Measurements from ENCODE around the gene NME9. TPM values are rescaled to one million over a fixed set of nuclear protein-coding genes. Genes with fewer than 3 reads are reported as not detected.

Gene NME9
- total RNA-seq, 1 experiment from 2014 or later = 0.57 TPM

DNA sequence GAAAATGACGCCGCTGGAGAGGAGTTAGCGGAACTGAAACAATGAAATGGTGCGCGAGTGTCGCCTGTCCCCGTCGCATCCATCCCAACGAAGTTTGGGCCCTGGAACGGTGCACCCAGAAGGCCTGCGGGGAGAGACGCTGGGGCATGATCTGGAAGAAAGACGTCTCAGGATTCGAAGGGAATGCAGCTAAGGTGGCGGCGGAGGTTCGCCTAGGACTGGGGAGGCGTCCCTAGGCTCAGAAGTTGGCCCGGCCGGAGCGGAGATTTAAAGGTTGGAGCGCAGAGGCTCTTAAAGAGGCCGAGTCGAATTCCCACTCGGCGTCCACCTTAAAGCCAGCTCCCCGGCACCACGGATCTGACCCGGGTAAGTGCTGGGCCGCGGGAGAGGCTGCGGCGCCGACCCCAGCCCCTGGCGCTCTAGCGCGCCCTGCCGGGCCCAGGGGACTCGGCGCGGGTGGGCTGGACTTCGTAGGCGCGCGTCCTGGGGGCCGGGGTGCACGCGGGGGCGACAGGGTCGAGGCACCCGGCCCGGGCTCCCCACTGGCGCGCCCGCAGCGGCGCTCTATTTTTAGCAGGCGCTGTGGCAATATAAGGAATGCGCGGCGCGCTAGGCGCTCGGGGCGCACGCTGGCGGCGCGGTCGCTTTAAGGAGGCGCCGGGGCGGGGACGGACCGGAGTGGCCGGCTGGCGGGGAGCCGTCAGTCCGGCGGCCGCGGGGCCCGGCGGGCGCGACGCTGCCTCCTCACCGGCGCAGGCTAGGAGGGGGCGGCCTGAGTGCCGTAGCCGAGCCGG is 18.5 kb upstream of the NME9 start, which contains the start of gene MRAS:
MRAS (plus strand) TSS at position 620 of the 794 bp plus-strand sequence. CDS start 24,305 bp downstream, outside the sequence.
- peak; percentile 80 for DNase-seq (ENCODE audit: low read depth)
- in situ Hi-C loops (cut with HindIII; ENCODE audit: low pct_unique_long_range_greater_than_20kb, low sequenced_read_pairs) = no loop called here

- DNase-seq (ENCODE audit: low read depth) = no peak
- in situ Hi-C loops (cut with HindIII; ENCODE audit: low pct_unique_long_range_greater_than_20kb, low sequenced_read_pairs) = no loop called here
Observed at GRCh38 chr3:138344754-138345153, 15.1 kb upstream of the NME9 start.

GRCh38 chr3:138340511-138340910 is 10.9 kb upstream of the NME9 start:
- in situ Hi-C loops (cut with HindIII; ENCODE audit: low pct_unique_long_range_greater_than_20kb, low sequenced_read_pairs) = no loop called here
- no peak for DNase-seq (ENCODE audit: low read depth)

GRCh38 chr3:138338811-138339210 is 9.2 kb upstream of the NME9 start:
- in situ Hi-C loops (cut with HindIII; ENCODE audit: low pct_unique_long_range_greater_than_20kb, low sequenced_read_pairs) = no loop called here
- no peak for DNase-seq (ENCODE audit: low read depth)

GRCh38 chr3:138338244-138338643 is 8.6 kb upstream of the NME9 start:
- in situ Hi-C loops (cut with HindIII; ENCODE audit: low pct_unique_long_range_greater_than_20kb, low sequenced_read_pairs) = no loop called here
- DNase-seq (ENCODE audit: low read depth) = no peak

- in situ Hi-C loops (cut with HindIII; ENCODE audit: low pct_unique_long_range_greater_than_20kb, low sequenced_read_pairs) = no loop called here
- DNase-seq (ENCODE audit: low read depth) = no peak
Observed at GRCh38 chr3:138336454-138336999, 6.9 kb upstream of the NME9 start.

- in situ Hi-C loops (cut with HindIII; ENCODE audit: low pct_unique_long_range_greater_than_20kb, low sequenced_read_pairs) = no loop called here
- DNase-seq (ENCODE audit: low read depth) = no peak
Observed at GRCh38 chr3:138334608-138335007, 5.0 kb upstream of the NME9 start.

DNA sequence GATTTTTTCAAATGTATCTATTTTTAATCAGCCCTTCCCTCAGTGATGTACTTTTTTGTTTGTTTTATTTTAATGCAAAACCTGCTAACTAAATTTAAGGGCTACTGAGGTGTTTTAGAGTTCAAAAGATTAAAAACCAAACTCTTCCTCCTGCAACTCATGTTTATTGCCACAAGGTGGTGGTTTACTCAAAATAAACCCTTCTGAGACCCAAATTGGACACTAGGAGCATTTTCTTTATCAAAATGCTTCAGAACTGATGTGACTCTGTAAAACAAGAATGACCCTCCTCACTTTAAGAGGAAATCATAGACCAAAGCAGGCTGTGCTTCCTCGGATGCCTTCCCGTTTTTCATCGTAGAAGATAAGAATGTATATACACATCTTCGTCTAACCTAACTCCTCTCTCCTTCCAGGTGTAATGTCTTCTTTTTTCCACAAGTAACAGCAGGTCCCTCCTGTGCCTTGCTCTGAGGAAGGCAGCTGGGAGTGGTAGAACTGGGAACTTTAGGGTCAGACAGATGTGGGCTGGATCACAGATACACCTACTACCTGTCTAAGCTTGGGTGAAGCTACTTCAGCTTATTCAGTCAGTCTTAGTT is 2.9 kb upstream of the NME9 start:
- peak; percentile 48 for DNase-seq (ENCODE audit: low read depth)
- in situ Hi-C loops (cut with HindIII; ENCODE audit: low pct_unique_long_range_greater_than_20kb, low sequenced_read_pairs) = no loop called here

- in situ Hi-C loops (cut with HindIII; ENCODE audit: low pct_unique_long_range_greater_than_20kb, low sequenced_read_pairs) = no loop called here
Observed at GRCh38 chr3:138331143-138331894, 1.7 kb upstream of the NME9 start.

GRCh38 chr3:138329984-138330293 is 288 bp upstream of the NME9 start:
- DNase-seq (ENCODE audit: low read depth) = no peak
- in situ Hi-C loops (cut with HindIII; ENCODE audit: low pct_unique_long_range_greater_than_20kb, low sequenced_read_pairs) = no loop called here

More at GRCh38 chr3:138331143-138331894, 1.7 kb upstream of the NME9 start:
- no peak for DNase-seq (ENCODE audit: low read depth)

DNA sequence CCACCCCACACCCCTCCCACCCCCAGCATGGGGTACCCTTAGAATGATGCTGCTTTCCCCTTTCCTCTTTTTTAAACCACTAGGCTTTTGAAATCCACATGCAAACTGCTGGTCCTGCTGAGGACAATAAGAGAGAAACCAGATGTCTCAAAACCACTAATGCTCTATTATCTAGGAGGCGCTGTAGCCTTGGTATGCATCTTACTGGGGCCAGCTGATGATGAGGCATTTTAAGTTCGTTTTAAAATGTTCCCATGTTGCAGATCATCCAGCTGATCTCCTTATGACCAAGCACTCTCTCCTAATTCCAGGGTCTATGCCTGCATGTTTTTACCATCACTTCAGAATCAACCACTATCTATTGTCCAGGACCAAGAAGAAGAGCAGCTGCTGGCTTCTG is 1.3 kb downstream of the NME9 start:
- DNase-seq (ENCODE audit: low read depth) = no peak
- in situ Hi-C loops (cut with HindIII; ENCODE audit: low pct_unique_long_range_greater_than_20kb, low sequenced_read_pairs) = no loop called here

DNA sequence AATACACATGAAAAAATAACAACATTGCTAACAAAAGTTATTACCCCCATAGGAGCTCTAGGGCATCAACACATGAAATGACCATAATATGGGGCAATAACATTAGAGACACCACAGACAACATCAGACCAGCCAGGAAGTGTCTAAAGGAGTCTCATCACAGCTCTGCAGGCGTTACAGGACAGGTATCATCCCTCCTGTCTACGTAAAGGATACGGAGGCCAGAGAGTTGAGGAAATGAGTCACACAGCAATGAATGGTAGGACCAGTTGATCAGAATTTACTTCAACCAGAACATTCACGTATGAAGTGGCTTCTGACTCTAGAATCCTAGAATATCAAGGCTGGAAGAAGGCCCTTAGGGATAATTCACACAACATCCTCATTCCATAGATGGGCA is 1.8 kb downstream of the NME9 start:
- in situ Hi-C loops (cut with HindIII; ENCODE audit: low pct_unique_long_range_greater_than_20kb, low sequenced_read_pairs) = no loop called here
- DNase-seq (ENCODE audit: low read depth) = no peak

GRCh38 chr3:138326866-138327595 is 2.6 kb downstream of the NME9 start:
- in situ Hi-C loops (cut with HindIII; ENCODE audit: low pct_unique_long_range_greater_than_20kb, low sequenced_read_pairs) = no loop called here
- DNase-seq (ENCODE audit: low read depth) = no peak

DNA sequence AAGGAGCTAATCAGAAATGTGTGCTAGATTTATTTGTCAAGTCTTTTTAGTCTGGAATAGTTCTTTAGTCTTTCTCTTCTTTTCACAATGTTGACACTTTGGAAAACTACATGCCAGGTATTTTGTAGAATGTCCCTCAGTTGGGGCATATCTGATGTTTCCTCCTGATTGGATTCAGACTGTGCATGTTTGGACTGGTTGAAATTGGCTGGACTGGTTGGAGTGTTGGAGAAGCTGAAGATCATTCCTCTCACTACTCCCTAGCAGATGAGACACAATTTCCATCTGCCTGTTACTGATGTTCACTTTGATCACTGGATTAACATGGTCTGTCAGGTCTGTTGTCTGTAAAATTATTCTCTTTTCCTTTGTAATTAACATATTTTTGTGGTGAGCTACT is 3.7 kb downstream of the NME9 start:
- DNase-seq (ENCODE audit: low read depth) = no peak
- in situ Hi-C loops (cut with HindIII; ENCODE audit: low pct_unique_long_range_greater_than_20kb, low sequenced_read_pairs) = no loop called here

- DNase-seq (ENCODE audit: low read depth) = no peak
- in situ Hi-C loops (cut with HindIII; ENCODE audit: low pct_unique_long_range_greater_than_20kb, low sequenced_read_pairs) = no loop called here
Observed at GRCh38 chr3:138323971-138324370, 5.7 kb downstream of the NME9 start.

DNA sequence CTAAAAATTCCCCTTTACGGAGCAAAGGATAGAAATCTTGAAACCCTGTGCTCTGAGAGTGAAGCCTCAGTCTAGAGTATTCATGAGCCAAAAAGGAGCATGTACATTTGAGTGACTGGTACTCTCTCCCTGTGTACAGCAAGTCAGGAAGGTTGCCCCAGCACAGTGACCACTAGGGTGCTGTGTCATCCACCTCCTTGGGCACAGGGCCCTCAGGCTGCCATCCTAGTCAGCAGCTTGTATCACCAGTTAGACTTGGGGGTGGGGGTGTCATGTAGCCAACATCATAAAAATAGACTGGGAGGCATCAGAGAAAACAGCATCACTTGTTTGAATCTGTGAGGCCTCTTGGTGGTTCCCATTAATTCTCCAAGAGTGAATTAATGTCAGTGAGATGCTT is 12.0 kb downstream of the NME9 start:
- no peak for DNase-seq (ENCODE audit: low read depth)
- in situ Hi-C loops (cut with HindIII; ENCODE audit: low pct_unique_long_range_greater_than_20kb, low sequenced_read_pairs) = no loop called here

DNA sequence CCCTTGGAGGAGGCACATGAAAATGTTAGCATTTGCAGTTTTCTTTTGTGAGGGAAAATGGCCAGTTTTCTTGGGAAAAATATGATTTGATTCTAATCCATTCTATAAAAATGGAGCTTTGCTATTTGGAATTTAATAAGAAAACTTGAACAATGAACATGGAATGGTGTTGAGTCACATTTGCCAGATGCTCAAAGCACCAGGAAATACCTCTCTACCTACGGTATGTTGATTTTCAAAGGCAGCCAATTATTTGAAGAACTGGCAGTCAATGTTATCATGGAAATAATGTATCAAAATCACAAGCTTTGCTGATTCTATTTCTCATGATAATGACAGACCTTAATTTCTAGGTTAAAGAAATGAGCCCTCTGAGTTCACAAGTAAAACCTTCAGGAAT is 14.9 kb downstream of the NME9 start:
- in situ Hi-C loops (cut with HindIII; ENCODE audit: low pct_unique_long_range_greater_than_20kb, low sequenced_read_pairs) = no loop called here
- DNase-seq (ENCODE audit: low read depth) = no peak

DNA sequence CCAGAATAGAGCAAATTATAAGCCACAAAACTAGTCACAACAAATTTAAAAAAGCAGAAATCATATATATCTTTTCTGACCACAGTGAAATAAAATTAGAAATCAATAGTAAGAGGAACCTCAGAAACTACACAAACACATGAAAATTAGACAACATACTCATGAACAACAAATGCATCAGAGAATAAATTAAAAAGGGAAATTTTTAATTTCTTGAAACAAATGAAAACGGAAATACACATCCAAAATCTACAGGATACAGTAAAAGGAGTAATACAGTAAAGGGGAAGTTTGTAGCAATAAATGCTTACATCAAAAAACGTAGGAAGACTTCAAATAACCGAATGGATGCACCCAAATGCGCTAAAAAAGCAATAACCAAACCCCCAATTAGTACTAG is 19.2 kb downstream of the NME9 start:
- no peak for DNase-seq (ENCODE audit: low read depth)
- in situ Hi-C loops (cut with HindIII; ENCODE audit: low pct_unique_long_range_greater_than_20kb, low sequenced_read_pairs) = no loop called here
